ENCODE measurements around the gene LRRC38. TPM values are rescaled to one million over a fixed set of nuclear protein-coding genes. Genes with fewer than 3 reads are reported as not detected.

The LRRC38 gene
- total and polyA plus RNA-seq, 2 of the 8 experiments (the other 6 are each of a cell fraction or from before 2014, with no cell fraction given): 0.17 to 0.63 TPM

DNA sequence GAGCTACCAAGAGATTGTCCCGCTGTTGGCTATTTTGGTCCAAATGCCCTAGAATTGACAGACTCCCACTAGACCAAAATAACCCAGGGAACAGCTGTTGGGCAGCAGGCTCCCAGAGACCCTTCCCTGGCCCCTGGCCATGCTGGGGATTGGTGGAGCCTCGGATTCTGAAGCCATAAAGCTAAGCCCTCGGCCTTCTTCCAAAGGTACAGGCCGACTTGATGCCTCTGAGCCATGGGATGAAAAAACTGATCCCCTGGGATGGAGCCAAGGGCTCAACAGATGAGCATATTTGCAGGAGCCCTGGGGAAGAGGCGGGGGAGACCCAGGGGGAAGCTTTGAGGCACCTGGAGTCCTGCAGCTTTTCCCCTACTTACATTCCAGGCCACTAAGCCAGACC, 1.0 kb upstream of the LRRC38 start:
- H3K4ac ChIP-seq (replicated peaks; ENCODE audit: insufficient read length, low read depth, low read length): no peak overlapping the region
- H4K8ac ChIP-seq (ENCODE audit: extremely low read depth, insufficient read depth, low read length): no peak overlapping the region
- peaks cover 0 to 5% of the 10 kb centered on the region in 2 experiments for H4K20me1 ChIP-seq (replicated peaks in 1 of 2; ENCODE audit: control insufficient read depth in 1 of 2, insufficient read depth in 2 of 2, low read length in 2 of 2)
- H3K36me3 ChIP-seq (ENCODE audit: control insufficient read depth in 2 of 4, insufficient read depth in 4 of 4, low read length in 3 of 4): no peaks in the 10 kb centered on the region
- POLR2A ChIA-PET (ENCODE audit: partially characterized antibody): interaction anchor here (0.9 kb wide), 1 partner anchor 20 kb away, joined by 3 read pairs; no protein-coding TSS in a partner anchor
- no peaks in the 10 kb centered on the region for H3K79me1 ChIP-seq (ENCODE audit: low read depth, low read length)
- H3K23me2 ChIP-seq (ENCODE audit: low read depth, low read length): peaks cover 6% of the 10 kb centered on the region
- peaks cover 0 to 8% (median 4%) of the 10 kb centered on the region in 4 experiments; a peak in 4 of 7 replicates for H3K4me1 ChIP-seq (replicated peaks in 1 of 4; ENCODE audit: control insufficient read depth in 3 of 4, insufficient read depth in 4 of 4, low read length in 3 of 4)
- WGBS, 2 experiments (ENCODE audit: extremely low coverage in 1 of 2, insufficient coverage in 1 of 2, insufficient read length in 1 of 2, insufficient replicate concordance in 2 of 2, low coverage in 1 of 2, low lambda C conversion rate in 2 of 2, missing lambda C conversion rate in 1 of 2): 70% methylated on average over 5 of the region's 5 CpGs; no CpG with 5 or more reads in 1 of the 2 experiments
- no peak overlapping the region for H4K5ac ChIP-seq (ENCODE audit: insufficient read length, low read depth, low read length)
- no peak for DNase-seq (ENCODE audit: low read depth in 1 of 2, low spot score in 2 of 2)
- no peak overlapping the region; a peak in 1 of 4 replicates for H3K4me2 ChIP-seq (ENCODE audit: insufficient read depth in 1 of 2, low read depth in 2 of 2, low read length in 2 of 2)
- no peak overlapping the region for H3K56ac ChIP-seq (replicated peaks; ENCODE audit: insufficient read length, low read depth, low read length)
- no peak overlapping the region for H3K27ac ChIP-seq (ENCODE audit: low read depth, low read length)
- no peak overlapping the region for H3K18ac ChIP-seq (ENCODE audit: extremely low read depth, low read length)
- no peak overlapping the region for H3K4me3 ChIP-seq (ENCODE audit: extremely low read depth in 1 of 4, insufficient read depth in 2 of 4, low read depth in 3 of 4, low read length in 4 of 4)
- no peak overlapping the region; the same call in 1 of the 2 replicates for H2AK5ac ChIP-seq (ENCODE audit: low read depth, low read length)
- no peak overlapping the region for H4K91ac ChIP-seq (replicated peaks; ENCODE audit: insufficient read length, low read length)
- no peak overlapping the region for H3K23ac ChIP-seq (ENCODE audit: insufficient read length)
- H3K27me3 ChIP-seq (replicated peaks in 1 of 4; ENCODE audit: control insufficient read depth in 3 of 4, extremely low read depth in 1 of 4, insufficient read depth in 3 of 4, low read length in 3 of 4): peaks cover 27 to 79% (median 57%) of the 10 kb centered on the region in 4 experiments
- 0 out of 2 replicates have a peak overlapping the region, but pooled peaks have one; percentile 46 for H2BK15ac ChIP-seq (ENCODE audit: low read length)
- H2BK12ac ChIP-seq (ENCODE audit: low read depth, low read length): no peak overlapping the region
- TF ChIP-seq SP2 (IDR thresholded peaks at IDR 0.05; ENCODE audit: low read length) (no peak), SIX5 (IDR thresholded peaks at IDR 0.05; ENCODE audit: low read depth, low read length) (no peak), SIN3A (conservative IDR thresholded peaks at IDR 0.05 in 1 of 2, IDR thresholded peaks at IDR 0.05 in 1 of 2; ENCODE audit: low read depth in 1 of 2, low read length in 2 of 2) (no peak), RBBP5 (IDR thresholded peaks at IDR 0.05; ENCODE audit: borderline replicate concordance, low read depth, low read length) (no peak), ASH2L (IDR thresholded peaks at IDR 0.05; ENCODE audit: low read length) (no peak), KDM4A (IDR thresholded peaks at IDR 0.05; ENCODE audit: low read depth, low read length, severe bottlenecking) (no peak), SAP30 (IDR thresholded peaks at IDR 0.05; ENCODE audit: insufficient read depth, insufficient replicate concordance, low read length) (no peak)
- TF ChIP-seq, protein P1, sequence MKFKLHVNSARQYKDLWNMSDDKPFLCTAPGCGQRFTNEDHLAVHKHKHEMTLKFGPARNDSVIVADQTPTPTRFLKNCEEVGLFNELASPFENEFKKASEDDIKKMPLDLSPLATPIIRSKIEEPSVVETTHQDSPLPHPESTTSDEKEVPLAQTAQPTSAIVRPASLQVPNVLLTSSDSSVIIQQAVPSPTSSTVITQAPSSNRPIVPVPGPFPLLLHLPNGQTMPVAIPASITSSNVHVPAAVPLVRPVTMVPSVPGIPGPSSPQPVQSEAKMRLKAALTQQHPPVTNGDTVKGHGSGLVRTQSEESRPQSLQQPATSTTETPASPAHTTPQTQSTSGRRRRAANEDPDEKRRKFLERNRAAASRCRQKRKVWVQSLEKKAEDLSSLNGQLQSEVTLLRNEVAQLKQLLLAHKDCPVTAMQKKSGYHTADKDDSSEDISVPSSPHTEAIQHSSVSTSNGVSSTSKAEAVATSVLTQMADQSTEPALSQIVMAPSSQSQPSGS (IDR thresholded peaks at IDR 0.05; ENCODE audit: low read length): no peak
- FAIRE-seq: no peak
- no peak overlapping the region for H2BK20ac ChIP-seq (ENCODE audit: low read length)
- H3K9me3 ChIP-seq (ENCODE audit: insufficient read depth in 2 of 2, low read depth in 1 of 2, low read length in 1 of 2): peaks cover 0 to 4% of the 10 kb centered on the region in 2 experiments; a peak in 2 of 4 replicates
- H2BK120ac ChIP-seq (replicated peaks; ENCODE audit: low read depth, low read length): no peak overlapping the region
- CTCF ChIA-PET (ENCODE audit: partially characterized antibody): interaction anchor here (1.3 kb wide), 1 partner anchor 15 kb away, joined by 4 read pairs; no protein-coding TSS in a partner anchor
- H3K9ac ChIP-seq (replicated peaks in 1 of 4; ENCODE audit: extremely low read depth in 1 of 4, low read depth in 3 of 4, low read length in 3 of 4): no peak overlapping the region
- no peak overlapping the region for H2AFZ ChIP-seq (ENCODE audit: low read length)
- H2BK5ac ChIP-seq (ENCODE audit: low read depth, low read length): no peak overlapping the region
- no peak overlapping the region for H3K14ac ChIP-seq (ENCODE audit: insufficient read length)
- no peaks in the 10 kb centered on the region for H3K79me2 ChIP-seq (ENCODE audit: control insufficient read depth in 1 of 2, insufficient read depth in 2 of 2, low read length in 2 of 2)
